GM18502 (cell line): Measurements from ENCODE around the gene IL17RE.
"Not testable (repeated sequence)": the region's sequence is repeated elsewhere in the genome, so short reads cannot be mapped to it uniquely, and the experiment has no call there.

ENCODE experiments used
- ATAC-seq: cut with Tn5 transposase; IDR thresholded peaks from one replicate; pipeline ENCODE4 v1.9.1; 2021; ENCODE audit warnings: mild to moderate bottlenecking; ENCODE audit not compliant: unreplicated experiment, poor library complexity

Gene IL17RE

DNA sequence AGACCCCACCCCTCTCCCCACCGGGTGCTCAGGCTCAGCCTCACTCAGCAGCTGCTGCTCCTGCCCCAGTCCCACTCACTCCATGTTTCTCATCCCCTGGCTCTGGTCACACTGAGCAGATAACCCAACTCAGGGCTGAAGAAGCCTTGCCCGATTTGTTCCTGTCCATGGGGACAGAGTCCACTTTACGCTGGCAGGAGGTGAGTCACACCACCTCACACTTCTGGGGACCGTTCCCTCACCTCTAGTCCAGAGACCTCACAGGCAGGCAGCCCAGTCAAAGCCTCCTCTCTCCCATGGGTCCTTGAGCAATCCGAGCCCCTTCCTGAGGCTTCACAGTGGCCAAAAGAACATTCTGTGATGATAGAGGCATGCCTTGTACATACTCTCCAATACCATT lies 23.9 kb upstream of the IL17RE start:
- ATAC-seq = no peak

DNA sequence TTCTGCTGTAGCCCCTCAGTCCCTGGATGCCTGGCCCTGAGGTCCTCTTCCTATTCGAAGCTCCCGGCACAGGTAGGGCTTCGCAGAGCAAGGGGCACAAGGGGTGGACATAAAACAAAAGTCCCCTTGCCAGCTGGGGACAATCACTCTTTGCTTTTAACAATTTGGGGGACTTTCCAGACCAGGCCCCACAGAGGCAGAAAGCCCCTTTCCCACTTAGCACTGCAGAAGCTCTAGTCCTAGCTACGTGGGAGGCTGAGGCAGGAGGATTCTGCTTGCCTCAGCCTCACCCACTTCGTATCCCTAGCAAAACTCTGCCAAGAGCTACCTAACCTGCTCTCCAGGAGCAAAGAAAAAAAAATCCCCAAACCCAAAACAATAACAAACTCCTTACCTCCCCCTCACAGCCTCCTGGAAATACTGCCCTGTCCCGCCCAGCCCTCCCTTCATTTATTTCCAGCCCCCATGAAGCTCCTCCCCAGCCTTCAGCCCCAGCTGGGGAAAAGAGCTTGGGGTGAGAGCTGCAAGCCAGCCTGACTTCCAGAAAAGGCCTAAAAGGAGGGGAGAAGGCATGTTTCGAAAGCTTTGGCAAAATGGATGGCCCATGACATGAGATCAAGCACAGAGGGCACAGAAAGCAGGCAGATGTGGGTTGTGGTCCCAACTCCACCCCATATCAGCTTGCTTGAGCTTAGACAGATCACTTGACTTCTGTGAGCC lies 22.7 kb upstream of the IL17RE start, which contains the start of gene CIDEC:
Gene CIDEC (minus strand): TSS at position 424 of the 720 bp plus-strand sequence. CDS start 1,767 bp downstream, outside the sequence.
- no peak for ATAC-seq

DNA sequence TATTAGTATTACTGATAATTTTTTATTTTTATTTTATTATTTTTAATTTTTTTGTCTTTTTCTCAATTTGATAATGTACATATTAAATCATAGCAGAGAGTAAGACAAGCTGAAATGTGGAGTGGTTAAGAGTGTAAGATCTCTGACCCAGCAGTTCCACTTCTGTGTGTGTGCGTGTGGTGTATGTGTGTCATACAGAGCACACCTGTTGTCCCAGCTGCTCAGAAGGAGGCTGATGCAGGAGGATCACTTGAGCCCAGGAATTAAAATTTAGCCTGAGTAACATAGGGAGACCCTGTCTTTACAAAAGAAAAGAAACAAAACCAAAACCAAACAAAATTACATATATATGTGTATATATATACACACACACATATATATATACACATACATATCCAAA lies 21.2 kb upstream of the IL17RE start:
- no peak for ATAC-seq

DNA sequence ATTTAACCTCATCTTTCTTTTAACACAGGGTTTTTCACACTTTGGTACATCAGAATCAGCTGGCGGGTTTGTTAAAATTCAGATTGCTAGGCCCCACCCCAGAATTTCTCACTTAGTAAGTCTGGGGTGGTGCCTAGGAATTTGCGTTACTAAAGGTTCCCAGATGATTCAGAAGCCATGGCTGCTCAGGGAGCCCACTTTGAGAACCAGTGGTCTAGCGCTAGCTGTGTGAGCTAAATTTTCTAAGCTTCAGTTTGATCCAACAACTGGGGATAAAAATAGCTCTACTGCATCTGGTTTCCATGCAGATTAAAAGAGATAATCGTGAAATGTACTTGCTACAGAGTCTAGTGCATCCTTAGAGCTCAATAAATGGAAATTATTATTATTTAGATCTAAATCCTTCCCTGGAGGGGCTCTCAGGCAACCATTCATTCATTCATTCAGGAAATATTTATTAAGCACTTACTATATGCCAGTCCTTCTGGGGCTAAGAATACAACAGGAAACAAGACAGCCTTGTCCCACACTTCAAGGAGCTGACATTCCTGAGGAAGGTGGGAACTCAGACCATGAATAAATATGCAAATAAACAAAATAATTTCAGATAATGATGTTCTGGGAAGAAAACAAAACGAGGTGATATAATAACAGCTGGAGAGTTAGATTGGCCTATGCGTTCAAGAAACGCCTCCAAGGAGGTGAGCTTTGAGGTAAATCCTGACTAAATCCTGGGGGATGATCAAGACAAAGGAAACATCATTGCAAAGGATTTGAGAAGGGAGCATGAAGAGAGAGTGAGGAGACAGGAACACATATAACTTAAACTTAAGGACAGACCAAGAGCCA lies 18.7 kb upstream of the IL17RE start:
- no peak for ATAC-seq

DNA sequence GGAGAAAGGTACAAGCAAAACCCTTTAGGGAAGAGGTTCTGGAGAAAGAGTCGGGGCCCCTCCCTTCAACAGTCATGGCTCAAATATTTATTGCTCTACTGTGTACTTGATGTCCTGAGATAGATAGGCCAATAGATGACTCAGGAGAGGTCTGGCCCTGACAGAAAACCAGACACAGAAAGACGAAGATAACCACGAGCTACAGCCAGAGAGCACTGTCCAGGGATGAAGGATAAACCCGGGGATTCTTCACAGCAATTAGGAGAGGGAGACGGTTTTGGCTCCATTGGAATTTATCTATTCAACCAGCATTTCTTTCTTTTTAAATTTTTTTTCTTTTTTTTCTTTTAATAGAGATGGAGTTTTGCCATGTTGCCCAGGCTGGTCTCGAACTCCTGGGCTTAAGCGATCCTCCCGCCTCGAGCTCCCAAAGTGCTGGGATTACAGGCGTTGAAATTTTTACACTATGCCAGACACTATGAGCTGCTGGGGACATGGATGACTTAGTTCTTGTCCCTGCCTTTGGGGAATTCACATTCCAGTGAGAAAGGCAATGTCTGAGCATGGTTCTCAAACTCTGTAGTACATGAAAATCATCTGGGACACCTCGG lies 18.0 kb upstream of the IL17RE start:
- no peak for ATAC-seq

DNA sequence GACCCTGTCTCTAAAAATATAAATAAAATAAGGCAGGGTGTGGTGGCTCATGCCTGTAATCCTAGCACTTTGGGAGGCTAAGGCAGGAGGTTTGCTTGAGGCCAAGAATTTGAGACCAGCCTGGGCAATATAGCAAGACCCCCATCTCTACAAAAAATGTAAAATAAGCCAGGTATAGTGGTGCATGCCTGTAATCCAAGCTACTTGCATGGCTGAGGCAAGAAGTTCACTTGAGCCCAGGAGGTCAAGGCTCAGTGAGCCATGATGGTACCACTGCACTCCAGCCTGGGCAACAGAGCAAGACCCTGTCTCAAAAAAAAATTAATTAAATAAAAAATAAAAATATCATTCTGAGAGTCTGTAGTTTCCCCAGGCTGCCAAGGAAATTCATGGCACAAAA lies 16.3 kb upstream of the IL17RE start:
- ATAC-seq = no peak

DNA sequence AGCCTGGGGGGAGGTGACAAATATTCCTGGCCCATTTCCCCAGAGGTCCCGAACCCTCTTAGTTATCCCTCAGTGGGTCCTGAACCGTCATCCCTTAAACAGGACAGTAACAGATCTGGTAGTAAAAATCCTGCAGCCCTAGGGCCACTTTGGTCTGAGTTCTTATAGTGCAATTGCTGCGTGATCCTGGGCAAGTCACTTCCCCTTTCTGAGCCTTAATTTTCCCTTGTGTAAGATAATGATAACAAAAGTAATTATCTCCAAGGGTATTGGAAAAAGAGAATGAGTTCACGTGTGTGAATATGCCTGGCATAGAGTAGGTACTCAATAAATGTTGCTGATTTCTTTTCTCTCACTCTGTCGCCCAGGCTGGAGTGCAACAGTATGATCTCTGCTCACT lies 15.2 kb upstream of the IL17RE start:
- no peak for ATAC-seq

DNA sequence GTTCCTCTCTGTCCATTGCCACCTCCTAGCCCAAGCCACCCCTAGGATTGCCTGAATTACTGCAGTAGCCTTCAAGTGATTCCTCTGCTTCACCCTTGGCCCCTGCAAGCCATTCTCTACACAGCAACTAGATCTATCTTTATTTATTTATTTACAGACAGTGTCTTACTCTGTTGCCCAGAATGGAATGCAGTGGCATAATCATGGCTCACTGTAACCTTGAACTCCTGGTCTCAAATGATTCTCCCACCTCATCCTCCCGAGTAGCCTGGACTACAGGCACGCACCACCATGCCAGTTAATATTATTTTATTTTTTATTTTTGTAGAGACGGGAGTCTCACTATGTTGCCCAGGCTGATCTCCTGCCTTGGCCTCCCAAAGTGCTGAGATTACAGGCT lies 14.1 kb upstream of the IL17RE start:
- no peak for ATAC-seq

DNA sequence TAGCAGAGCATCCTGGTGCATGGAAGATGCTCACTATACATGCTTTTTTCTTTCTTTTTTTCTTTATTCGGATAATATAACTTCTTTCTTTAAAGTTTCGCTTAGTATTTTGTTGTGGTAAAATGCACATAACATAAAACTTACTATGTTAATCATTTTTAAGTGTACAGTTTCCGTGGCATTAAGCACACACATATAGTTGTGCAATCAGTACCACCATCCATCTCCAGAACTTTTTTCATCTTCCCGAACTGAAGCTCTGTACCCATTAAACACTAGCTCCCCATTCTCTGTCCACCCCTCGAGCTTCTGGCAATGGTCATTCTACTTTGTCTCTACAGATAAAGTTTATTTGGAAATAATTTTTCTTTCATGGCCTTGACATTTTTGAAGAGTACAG lies 13.2 kb upstream of the IL17RE start:
- ATAC-seq = no peak

DNA sequence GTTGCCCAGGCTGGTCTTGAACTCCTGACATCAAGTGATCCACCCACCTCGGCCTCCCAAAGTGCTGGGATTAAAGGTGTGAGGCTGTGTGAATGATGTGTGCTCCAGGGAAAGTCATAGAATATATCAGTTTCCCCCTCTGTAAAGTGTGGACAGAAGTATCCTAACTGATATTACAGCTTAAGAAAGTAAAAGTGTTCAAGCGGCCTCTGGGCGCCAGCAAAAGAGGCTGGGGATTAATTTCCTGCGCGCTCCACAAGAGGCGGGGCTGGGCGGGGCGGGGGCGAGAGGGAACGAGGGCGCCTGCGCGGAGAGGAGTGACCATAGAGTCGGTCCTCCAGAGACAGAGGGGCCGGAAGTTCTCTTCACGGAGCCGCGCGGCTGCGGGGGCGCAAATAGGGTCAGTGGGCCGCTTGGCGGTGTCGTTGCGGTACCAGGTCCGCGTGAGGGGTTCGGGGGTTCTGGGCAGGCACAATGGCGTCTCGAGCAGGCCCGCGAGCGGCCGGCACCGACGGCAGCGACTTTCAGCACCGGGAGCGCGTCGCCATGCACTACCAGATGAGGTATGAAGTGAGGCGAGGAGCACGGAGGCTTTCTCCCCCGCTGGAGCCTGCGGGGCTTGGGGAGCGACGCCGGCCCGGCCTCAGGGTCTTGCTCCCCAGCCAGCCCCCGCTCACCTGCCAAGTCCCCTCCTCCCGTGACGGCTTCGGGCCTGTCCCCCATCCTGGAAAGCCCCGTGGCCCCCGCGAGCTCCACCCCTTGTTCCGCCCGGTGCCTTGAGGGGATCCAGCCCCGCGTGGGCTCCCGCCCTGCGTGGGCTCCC lies 12.2 kb upstream of the IL17RE start, which contains the start of gene JAGN1:
Gene JAGN1 (plus strand): TSS at position 362 of the 823 bp plus-strand sequence. CDS start 113 bp downstream, at position 475.
- peak; percentile 88 for ATAC-seq

DNA sequence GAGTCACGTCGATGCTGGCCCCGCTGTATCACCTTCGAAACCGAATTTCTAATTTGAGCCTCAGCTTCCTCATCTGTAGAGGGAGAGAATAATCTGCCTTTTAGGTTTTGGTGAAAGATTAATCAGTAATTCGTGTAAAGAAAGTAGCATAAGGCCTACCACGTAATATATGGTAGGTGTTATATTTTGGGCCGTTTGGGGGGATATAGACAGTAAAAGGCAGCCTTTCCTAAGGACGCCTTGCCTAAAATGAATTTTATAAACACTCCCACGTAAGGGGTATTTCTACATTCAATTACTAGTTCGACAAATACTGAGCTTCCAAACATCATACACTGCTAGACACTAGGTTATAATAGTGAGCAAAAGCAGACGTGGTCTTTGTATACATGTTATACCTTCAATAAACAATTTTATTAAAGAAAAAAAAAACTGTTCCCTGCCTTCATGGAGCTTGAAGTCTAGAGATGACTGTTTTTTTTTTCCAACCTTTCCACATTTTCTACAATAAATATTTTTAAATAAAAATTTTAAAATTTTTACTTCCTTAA lies 11.5 kb upstream of the IL17RE start:
- no peak for ATAC-seq

DNA sequence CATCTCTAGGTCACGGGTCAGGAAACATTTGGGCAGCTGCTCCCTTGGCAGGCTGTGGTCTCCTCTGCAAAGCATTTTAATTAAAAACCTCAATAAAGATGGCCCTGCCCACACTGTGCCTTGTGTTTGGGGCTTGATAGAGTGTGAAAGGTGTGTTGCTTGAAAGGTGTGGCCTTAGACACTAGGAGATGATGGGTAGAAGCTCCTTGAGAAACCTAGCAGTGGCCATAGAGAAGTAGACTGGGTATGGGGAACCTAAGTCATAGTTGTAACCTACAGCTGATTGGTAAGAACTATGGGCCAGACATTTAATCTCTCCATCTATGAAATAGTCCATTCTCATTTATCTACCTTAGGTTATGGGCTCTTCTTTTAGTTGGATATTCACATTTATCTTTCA lies 8.9 kb upstream of the IL17RE start:
- ATAC-seq = no peak

DNA sequence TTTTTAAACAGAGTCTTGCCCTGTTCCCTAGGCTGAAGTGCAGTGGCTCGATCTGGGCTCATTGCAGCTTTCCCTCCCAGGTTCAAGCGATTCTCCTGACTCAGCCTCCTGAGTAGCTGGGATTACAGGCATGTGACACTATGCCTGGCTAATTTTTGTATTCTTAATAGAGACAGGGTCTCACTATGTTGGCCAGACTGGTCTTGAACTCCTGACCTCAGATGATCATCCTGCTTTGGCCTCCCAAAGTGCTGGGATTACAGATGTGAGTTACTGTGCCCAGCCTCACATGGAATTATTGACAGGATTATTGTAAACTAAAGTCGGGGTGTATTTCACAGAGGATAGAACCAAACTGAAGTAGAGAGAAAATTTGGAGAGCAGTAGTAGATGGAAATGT lies 6.9 kb upstream of the IL17RE start:
- ATAC-seq = not testable (repeated sequence)

DNA sequence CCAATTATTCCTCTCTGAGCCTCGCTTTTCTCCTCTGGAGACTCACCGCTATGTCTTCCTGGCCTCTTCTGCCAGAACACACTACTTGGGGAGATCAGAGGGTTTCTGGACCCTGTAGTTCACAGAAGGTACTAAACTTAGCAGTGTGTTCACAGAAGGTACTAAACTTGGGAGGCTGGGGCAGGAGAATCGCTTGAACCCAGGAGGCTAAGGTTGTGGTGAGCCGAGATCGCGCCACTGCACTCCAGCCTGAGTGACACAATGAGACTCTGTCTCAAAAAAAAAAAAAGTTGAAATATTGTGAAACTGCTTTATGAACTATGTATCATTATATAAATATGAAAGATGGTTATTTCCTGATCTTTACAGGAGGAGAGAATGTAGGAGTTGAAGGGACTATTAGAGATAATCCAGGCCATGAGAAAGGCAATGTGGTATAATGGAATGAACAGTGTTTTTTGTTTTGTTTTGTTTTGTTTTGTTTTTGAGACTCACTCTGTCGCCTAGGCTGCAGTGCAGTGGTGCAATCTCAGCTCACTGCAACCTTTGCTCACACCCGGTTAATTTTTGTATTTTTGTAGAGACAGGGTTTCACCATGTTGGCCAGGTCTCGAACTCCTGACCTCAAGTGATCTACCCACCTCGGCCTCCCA lies 5.8 kb upstream of the IL17RE start:
- ATAC-seq = not testable (repeated sequence)

DNA sequence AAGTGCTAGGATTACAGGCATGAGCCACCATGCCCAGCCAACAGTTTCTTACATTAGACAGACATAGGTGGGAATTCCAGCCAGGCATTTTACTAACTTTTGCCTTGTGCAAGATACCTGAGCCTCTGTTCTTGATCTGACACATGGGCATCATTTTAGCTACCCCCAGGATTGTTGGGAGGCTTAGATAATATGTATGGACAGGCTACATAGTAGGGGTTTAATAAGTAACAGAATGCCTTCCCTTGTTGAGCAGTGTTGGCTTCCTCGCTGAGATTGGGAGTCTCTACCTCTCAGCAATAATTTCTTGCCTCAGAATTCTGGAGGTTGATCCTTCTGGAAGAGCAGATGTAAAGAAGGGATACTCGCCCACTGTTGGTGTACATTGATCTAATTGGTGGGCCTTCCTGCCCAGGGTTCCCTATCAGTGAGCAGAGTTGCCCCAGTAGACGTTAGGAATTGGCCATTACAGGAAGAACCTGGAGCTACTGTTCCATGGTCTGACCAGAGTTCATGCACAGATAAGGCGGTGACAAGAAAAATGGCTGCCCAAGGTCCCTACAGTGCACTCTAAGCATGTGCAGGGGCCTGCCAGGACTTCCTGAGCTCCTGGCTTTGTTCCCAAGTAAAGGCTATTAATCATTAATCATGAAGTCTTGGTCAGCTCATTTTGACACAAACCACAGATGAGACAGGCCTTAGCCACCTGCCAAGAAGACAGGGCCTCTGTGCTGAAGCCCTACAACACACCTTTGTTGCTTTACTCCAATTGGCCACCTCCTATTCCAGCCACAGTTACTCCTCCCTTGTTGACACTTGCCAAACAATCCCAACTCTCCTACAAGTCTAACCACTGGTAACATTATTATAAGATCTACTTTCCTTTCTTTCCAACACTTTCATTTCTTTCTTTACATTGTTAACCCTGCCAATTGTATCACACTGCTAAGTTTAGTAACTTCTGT lies 5.0 kb upstream of the IL17RE start:
- no peak for ATAC-seq

DNA sequence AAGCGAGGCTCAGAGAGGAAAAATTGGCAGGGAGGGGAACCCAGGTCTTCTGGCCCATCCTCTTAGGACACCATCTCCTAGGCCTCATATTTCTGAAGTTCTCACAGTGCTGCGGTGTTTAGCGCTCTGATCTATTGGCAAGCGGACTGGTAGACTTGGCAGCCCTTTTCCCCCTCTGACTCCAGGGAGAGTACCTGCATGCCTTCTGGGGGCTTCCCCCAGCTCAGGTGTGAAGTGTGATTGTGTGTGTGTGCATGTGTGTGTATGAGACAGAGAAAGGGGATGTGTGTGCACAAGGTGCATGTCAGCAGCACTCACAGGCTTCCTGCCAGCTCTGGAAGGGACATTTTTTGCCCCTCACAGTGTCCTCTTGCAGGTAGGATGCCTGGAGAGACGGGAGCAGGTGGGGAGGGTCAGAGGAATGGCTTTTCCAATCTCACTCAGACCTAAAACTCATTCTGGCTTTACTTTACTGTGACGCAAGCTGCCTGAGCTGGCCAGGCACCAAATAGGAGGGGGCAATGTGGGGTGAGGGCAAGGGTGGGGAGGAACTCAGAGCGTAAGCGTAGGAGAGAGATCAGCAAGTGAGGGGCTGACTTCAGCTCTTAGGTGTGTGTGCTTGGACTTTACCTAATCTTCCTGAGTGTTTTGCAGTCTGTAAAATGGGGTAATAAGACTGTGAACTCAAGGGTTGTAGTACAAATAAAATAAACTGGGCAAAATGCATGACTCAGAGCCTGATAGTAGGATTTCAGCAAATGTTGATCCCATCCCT lies 4.0 kb upstream of the IL17RE start:
- no peak for ATAC-seq

DNA sequence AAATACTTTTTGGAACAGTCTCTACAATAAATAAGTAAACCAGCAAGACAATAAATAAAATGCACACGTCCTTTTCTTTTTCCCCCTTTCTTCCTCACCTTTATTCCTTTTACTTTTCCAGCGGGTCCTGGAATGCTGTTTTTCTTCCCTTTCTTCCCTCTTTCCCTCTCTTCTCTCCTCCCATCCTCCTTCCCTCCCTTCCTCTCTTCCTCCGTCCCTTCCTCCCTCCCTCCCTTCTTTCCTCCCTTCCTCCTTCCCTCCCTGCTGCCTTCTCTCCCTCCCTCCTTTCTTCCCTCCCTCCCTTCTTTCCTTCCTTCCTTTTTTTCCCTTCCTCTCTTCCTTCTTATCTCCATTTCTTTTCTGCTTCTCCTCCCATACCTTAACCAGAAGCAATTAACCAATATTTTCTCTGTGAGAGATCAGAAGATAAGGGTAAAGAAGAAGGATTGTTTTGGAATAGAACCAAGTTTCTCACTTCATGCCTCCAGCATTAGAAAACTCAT lies 3.3 kb upstream of the IL17RE start:
- no peak for ATAC-seq
